Tibial nerve (tissue), 4 donors: ENCODE measurements around the gene ASB10.

Experiments used
- EP300 ChIP-seq, 2 donors: sonication (generic); formaldehyde crosslinking; IDR thresholded peaks; one replicate each; pipeline ENCODE4 v1.6.1; 2017; ENCODE audit warnings: antibody characterized with exemption in 2 of 2, mild to moderate bottlenecking in 1 of 2
- POLR2A ChIP-seq, 2 donors: fragments of 450-650 bp; IDR thresholded peaks; one replicate each; pipeline ENCODE4 v1.6.1; 2017; ENCODE audit warnings: antibody characterized with exemption in 2 of 2, mild to moderate bottlenecking in 2 of 2, moderate library complexity in 2 of 2
- TF ChIP-seq, protein P1 (sequence below), 5 experiments: fragments of 200-600 bp in 3 of 5; fragments of 450-650 bp in 2 of 5; sonication (generic) in 3 of 5; IDR thresholded peaks; one replicate each; pipeline ENCODE4 v1.5.1; 2016 to 2019; ENCODE audit warnings: antibody characterized with exemption in 5 of 5, mild to moderate bottlenecking in 3 of 5, moderate library complexity in 2 of 5

DNA sequence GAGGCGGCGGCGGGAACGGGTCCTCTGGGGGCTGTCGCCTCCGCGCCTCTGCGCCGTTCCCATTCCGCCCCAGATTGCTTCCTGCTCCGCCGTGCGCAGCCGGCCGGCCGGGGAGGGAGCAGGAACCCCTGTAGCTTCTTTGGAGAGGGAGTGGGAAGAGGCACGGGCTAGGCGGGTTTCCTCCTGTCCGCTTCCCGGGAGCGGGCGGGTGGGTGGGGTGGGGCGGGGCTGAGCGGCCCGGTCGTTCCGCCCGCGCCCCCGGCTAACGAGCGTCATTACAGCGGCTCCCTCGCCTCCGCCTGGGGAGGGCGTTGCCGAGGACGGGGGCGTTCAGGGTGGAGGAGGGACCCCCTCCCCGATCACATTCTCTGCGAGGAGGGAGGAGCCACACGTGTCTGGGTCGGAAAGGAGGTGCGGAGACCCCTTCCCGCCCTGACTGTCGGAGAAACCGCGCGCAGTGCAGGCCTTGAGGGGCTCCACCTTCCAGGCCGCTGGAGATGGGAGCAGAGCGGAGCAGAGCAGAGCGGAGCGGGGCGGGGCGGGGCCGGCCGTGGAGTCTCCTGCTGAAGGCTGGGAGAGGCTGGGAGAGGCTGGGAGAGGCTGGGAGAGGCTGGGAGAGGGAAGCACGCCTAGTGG, 61.1 kb downstream of the ASB10 start:
- no peak for TF ChIP-seq POLR2A (IDR thresholded peaks at IDR 0.05)
- TF ChIP-seq, protein P1, sequence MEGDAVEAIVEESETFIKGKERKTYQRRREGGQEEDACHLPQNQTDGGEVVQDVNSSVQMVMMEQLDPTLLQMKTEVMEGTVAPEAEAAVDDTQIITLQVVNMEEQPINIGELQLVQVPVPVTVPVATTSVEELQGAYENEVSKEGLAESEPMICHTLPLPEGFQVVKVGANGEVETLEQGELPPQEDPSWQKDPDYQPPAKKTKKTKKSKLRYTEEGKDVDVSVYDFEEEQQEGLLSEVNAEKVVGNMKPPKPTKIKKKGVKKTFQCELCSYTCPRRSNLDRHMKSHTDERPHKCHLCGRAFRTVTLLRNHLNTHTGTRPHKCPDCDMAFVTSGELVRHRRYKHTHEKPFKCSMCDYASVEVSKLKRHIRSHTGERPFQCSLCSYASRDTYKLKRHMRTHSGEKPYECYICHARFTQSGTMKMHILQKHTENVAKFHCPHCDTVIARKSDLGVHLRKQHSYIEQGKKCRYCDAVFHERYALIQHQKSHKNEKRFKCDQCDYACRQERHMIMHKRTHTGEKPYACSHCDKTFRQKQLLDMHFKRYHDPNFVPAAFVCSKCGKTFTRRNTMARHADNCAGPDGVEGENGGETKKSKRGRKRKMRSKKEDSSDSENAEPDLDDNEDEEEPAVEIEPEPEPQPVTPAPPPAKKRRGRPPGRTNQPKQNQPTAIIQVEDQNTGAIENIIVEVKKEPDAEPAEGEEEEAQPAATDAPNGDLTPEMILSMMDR (IDR thresholded peaks at IDR 0.05) = no peak
- no peak for TF ChIP-seq EP300 (IDR thresholded peaks at IDR 0.05)
